Cardiac muscle cell (in vitro differentiated cells and primary cell): ENCODE results near the gene DENND2A. TPM values are rescaled to one million over a fixed set of nuclear protein-coding genes. Genes with fewer than 3 reads are reported as not detected.
A peak's percentile ranks its signal among the peaks of the same experiment; 100 is the strongest.

ENCODE experiments used
- DNase-seq, 2 donors: peaks; one replicate each; pipeline versions ENCODE4 v3.0.0 to v3.0.0-alpha.2; 2010 to 2017; ENCODE audit warnings: low read depth in 1 of 2, low spot score in 1 of 2
- H3K27ac ChIP-seq: fragments of 200-600 bp; sonication (generic); 2 replicates; pipeline ENCODE4 v1.5.1; 2016
- H3K27me3 ChIP-seq: fragments of 200-600 bp; sonication (generic); 2 replicates; pipeline ENCODE4 v1.6.0; 2016; ENCODE audit warnings: control low read depth
- H3K36me3 ChIP-seq: fragments of 200-600 bp; sonication (generic); 2 replicates; pipeline ENCODE4 v1.5.1; 2016; ENCODE audit warnings: control low read depth
- H3K4me1 ChIP-seq: fragments of 200-600 bp; sonication (generic); 2 replicates; pipeline ENCODE4 v1.8.1; 2017; ENCODE audit warnings: low read depth, mild to moderate bottlenecking, mixed run types
- H3K4me3 ChIP-seq: fragments of 200-600 bp; sonication (generic); 2 replicates; pipeline ENCODE4 v1.5.1; 2016; ENCODE audit warnings: mild to moderate bottlenecking
- H3K9me3 ChIP-seq: fragments of 200-600 bp; sonication (generic); 2 replicates; pipeline ENCODE4 v1.5.1; 2017; ENCODE audit warnings: low read depth, mild to moderate bottlenecking, control low read depth
- polyA plus RNA-seq: library from polyadenylated mRNA; unstranded; fragments of >200 nt; fragmentation: Nextera tagmentation; extraction: Ambion mirVana; gene quantifications from 2 replicates; pipeline ENCODE4 v1.2.1, GENCODE V29; 2016
- total RNA-seq: library from RNA; depleted of rRNA; stranded (reverse); fragments of >200 nt; gene quantifications from 2 replicates; pipeline ENCODE4 v1.2.3, GENCODE V29; 2016
- TF ChIP-seq, protein P1 (sequence below): IDR thresholded peaks from 2 replicates; pipeline ENCODE4 v1.5.1; 2012; ENCODE audit warnings: low read depth, mild to moderate bottlenecking, low read length

DENND2A gene
- total and polyA plus RNA-seq, 2 experiments from 2014 or later = 14.0 to 21.7 TPM

DNA sequence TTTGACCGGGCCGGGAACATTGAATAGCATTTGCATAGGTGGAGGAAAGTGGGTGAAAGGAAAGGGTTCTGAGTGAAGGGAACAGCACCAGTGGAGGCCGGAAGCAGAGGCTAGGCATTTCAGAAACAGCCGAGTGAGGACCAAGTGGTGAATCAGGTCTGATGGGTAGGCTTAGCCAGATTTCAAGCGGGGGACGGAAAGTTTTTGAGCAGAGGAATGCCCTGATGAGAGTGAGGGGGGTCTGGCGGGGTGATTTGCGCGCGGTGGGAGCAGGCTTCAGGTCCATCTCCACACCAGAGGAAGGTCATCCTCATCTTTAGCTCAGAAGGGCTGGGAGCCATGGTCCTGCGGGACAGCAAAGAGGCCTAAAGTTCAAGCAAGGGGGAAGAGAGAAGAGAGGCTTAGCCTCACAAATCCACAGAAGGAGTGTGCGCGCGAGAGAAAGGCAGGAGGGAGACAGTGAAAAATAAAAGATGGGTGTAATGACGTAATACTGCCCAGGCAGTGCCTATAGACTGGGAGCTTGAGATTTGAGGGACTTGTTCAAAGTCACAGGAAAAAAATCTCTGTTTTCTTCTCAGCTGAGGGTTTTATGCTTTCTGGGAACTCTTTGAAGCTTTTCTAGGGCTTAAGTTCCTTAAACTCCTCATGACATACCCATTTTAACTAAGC, 1.0 kb upstream of the DENND2A start:
- Histone ChIP-seq H3K4me3 (no peak overlapping the region), H3K27me3 (no peaks in the 10 kb centered on the region), H3K9me3 (no peaks in the 10 kb centered on the region), H3K4me1 (no peaks in the 10 kb centered on the region), H3K27ac (no peak overlapping the region), H3K36me3 (no peaks in the 10 kb centered on the region)
- TF ChIP-seq, protein P1, sequence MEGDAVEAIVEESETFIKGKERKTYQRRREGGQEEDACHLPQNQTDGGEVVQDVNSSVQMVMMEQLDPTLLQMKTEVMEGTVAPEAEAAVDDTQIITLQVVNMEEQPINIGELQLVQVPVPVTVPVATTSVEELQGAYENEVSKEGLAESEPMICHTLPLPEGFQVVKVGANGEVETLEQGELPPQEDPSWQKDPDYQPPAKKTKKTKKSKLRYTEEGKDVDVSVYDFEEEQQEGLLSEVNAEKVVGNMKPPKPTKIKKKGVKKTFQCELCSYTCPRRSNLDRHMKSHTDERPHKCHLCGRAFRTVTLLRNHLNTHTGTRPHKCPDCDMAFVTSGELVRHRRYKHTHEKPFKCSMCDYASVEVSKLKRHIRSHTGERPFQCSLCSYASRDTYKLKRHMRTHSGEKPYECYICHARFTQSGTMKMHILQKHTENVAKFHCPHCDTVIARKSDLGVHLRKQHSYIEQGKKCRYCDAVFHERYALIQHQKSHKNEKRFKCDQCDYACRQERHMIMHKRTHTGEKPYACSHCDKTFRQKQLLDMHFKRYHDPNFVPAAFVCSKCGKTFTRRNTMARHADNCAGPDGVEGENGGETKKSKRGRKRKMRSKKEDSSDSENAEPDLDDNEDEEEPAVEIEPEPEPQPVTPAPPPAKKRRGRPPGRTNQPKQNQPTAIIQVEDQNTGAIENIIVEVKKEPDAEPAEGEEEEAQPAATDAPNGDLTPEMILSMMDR = no peak
- DNase-seq = no peak

DNA sequence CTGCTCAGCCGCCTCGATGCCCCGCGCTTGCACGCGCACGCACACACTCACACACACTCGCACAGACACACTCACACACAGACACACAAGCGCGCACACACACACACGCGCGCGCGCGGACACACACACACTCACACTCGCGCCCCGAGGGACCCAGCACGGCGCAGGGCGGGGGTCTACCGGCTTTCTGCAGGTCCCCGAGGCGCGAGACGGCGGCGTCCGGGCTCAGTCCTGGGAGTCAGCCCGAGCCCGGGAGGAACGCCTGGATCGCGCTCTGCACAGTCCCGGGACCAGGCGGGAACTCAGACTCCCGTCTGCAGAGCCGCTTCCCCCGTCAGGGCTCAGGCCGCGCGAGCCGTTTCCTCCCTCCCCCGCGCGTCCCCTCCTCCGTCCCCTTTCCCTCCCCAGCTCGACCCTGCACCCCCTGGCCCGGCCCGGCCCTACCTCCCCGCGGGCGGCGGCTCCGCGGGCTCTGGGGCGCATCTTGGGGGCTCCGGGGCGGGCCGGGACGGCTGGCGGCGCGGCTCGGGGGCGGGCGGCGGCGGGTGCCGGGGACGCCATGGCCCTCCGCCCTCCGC, 464 bp downstream of the DENND2A start:
- Histone ChIP-seq H3K27me3 (no peaks in the 10 kb centered on the region), H3K9me3 (no peaks in the 10 kb centered on the region), H3K27ac (no peak overlapping the region), H3K36me3 (no peaks in the 10 kb centered on the region), H3K4me1 (peaks cover 12% of the 10 kb centered on the region), H3K4me3 (peak overlapping the region; percentile 83)
- peak; percentile 58 to 71 for DNase-seq
- TF ChIP-seq, protein P1 = no peak

DNA sequence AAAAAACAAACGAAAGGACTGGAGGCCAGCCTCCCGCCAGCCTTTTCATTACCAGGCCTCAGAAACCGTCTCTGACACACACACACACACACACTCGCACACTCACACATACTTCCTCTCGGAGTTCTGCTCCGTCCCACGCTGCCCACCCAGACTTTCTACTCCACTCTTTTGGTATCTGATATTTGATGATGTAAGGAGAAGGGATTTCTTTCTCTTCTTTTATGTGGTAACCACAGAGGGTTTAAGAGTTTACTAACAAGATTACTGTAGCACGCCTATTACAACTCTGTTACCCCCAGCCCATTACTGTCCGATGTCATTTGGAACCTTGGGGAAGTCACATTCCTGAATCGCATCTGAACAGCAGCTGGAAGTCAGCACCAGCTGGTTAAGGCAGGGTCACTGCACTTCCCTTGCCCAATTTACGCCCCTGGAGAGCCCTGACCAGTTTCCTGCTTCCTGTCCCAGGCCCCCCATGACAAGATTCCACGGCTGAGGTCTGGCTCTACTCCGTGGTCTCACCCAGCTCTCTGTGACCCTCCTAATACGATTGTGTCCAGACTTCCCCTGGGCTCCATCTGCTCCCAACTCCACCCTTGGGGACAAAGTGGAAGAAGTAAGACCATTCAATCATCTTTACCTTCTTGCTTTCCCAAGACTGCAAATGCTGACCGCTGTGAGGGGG, 1.1 kb downstream of the DENND2A start:
- TF ChIP-seq, protein P1 = no peak
- no peaks in the 10 kb centered on the region for H3K9me3 ChIP-seq
- DNase-seq = peak in 1 of 2 donors; percentile 80
- H3K27ac ChIP-seq = no peak overlapping the region
- peak overlapping the region; percentile 83 for H3K4me3 ChIP-seq
- H3K36me3 ChIP-seq = no peaks in the 10 kb centered on the region
- H3K4me1 ChIP-seq = peaks cover 16% of the 10 kb centered on the region
- H3K27me3 ChIP-seq = no peaks in the 10 kb centered on the region

DNA sequence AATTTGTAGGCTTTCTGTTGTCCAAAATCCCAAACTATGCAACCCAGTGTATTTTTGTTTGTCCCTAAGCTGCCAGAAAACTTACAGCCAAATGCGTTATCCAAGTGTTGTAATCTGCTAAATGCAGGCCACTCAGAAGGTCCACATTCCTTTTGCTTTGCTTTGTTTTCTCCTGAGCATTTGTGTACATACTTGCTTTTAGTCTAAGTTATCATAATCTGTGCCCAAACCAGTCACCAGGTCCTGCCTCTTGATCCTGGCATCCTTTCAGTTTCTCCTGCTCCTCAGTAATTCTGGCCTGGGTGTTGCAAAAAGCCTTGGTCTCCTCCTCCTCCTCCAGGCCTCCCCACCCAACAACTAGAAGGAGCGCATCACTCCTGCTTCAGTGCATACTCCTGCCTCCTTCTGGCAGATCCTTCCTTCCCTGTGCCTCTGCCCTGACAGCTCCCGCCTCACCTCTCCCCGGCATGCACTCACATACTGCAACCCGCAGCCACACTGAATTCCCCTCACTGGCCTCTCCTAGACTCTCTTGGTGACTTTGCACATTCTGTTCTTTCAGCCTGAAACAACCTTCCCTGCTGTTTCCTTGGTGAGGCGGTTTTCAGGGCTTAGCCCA, 2.3 kb downstream of the DENND2A start:
- H3K27me3 ChIP-seq = no peaks in the 10 kb centered on the region
- H3K36me3 ChIP-seq = no peaks in the 10 kb centered on the region
- H3K4me1 ChIP-seq = peaks cover 16% of the 10 kb centered on the region
- TF ChIP-seq, protein P1 = peak; percentile 38
- no peaks in the 10 kb centered on the region for H3K9me3 ChIP-seq
- H3K4me3 ChIP-seq = no peak overlapping the region
- peak in 1 of 2 donors; percentile 67 for DNase-seq
- H3K27ac ChIP-seq = no peak overlapping the region

DNA sequence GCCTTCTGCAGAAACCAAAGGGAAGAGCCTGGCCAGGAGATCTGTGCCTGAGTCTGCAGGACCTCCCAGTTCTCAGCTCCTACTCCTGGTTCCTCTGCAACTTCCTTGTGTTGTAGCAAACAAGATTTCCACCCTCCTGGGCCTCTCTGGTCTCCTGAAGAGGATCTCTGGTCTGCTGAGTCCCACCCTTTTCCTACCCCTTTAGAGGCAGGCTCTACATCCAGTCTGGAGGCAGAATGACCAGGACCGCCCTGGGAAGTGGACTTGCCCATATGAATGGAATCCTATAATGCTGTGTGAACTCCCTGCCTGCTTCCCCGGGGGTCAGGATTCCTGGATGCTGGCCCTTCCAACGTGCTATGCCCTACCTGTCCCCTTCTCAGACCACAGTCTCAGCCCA, 3.2 kb downstream of the DENND2A start:
- H3K27ac ChIP-seq = no peak overlapping the region
- H3K9me3 ChIP-seq = no peaks in the 10 kb centered on the region
- H3K4me1 ChIP-seq = peaks cover 16% of the 10 kb centered on the region
- TF ChIP-seq, protein P1 = no peak
- no peaks in the 10 kb centered on the region for H3K27me3 ChIP-seq
- H3K4me3 ChIP-seq = no peak overlapping the region
- no peaks in the 10 kb centered on the region for H3K36me3 ChIP-seq
- DNase-seq = no peak
